ENCODE results near the gene CTNNA3.
A peak's percentile ranks its signal among the peaks of the same experiment; 100 is the strongest.
"Not testable (repeated sequence)": the region's sequence is repeated elsewhere in the genome, so short reads cannot be mapped to it uniquely, and the experiment has no call there.

Gene CTNNA3

GRCh38 chr10:67696029-67696428 lies at the start of gene CTNNA3:
CTNNA3 (minus strand) TSS chr10:67696195.
- DNase-seq (ENCODE audit: low spot score), result no peak

DNA sequence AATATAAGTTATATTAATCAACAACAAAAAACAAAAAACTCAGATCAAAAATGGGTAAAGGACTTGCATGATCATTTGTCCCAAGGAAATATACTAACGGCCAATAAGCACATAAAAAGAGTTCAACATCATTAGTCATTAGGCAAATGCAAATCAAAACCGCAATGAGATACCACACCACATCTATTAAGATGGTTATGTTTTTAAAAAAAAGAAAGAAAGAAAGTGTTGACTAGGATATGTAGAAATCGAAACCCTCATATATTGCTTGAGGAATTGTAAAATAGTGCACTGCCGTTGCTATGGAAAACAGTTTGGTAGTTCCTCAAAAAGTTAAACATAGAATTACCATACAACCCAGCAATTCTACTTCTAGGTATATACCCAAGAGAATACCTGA lies 39.4 kb upstream of the CTNNA3 start:
- DNase-seq (ENCODE audit: low spot score), result no peak

DNA sequence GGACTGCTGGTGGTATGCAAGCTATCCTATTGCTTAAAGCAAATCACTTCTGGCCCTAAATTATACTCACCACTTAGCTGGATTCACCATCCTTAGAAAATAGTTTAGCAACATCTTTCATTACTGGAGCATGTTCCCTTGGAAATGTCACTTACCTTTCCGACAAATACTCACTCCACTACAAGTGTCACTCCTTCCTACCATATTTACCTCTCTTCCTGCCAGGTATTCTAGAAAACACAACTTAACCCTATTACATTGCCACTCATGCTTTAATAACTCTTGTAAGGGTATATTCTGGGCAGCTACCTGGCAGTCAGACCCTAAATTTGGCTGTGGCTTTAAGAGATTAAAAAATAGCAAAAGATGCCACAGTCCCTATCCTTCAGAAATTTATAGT lies 37.5 kb upstream of the CTNNA3 start:
- no peak for DNase-seq (ENCODE audit: low spot score)

GRCh38 chr10:67725567-67725966 lies 29.6 kb upstream of the CTNNA3 start:
- DNase-seq (ENCODE audit: low spot score), result no peak

GRCh38 chr10:67723601-67724000 lies 27.6 kb upstream of the CTNNA3 start:
- no peak for DNase-seq (ENCODE audit: low spot score)

GRCh38 chr10:67722113-67722512 lies 26.1 kb upstream of the CTNNA3 start:
- DNase-seq (ENCODE audit: low spot score), result no peak

- DNase-seq (ENCODE audit: low spot score), result not testable (repeated sequence)
Observed at GRCh38 chr10:67716455-67716854, 20.5 kb upstream of the CTNNA3 start.

DNA sequence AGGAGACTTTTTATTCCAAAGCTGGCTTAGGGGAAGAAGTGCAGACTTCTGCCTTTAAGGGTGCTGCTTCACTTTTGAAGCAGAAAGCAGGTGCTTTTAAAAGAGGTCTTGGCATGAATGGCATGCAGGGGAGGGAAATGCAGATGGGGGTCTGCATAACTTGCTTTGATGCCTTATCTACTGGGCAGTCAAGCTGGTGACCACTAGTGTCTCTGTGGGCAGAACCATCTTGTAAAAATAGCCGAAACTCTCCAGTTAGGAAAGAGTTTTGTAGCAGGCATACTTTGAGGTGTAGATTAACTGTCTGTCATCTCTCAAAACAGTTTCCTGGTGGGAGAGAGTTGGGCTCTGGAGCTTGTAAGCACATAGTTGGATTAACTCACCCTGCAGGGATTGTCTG lies 9.9 kb upstream of the CTNNA3 start:
- no peak for DNase-seq (ENCODE audit: low spot score)

- not testable (repeated sequence) for DNase-seq (ENCODE audit: low spot score)
Observed at GRCh38 chr10:67699613-67700270, 3.7 kb upstream of the CTNNA3 start.

DNA sequence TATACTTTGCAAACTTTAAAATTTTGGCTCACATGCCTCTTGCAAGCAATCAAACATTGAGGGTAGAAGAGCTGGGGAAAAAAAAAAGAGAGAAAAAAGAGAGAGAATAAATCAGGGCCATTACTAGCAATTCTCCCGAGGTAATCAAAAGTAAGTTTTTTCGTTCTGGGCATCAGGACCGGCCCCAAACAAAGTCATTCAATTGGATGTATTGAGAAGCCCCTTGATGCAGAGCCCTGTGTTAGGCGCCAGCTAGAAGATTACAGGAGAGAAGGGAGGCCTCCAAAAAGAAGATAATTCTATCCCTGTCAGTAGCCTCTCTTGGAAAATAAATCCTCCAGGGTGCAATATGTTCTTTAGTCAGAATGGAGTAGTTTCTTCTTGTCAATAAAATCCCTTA lies 2.2 kb upstream of the CTNNA3 start:
- no peak for DNase-seq (ENCODE audit: low spot score)

- DNase-seq (ENCODE audit: low spot score), result peak; percentile 34
Observed at GRCh38 chr10:67697724-67698131, 1.7 kb upstream of the CTNNA3 start.

DNA sequence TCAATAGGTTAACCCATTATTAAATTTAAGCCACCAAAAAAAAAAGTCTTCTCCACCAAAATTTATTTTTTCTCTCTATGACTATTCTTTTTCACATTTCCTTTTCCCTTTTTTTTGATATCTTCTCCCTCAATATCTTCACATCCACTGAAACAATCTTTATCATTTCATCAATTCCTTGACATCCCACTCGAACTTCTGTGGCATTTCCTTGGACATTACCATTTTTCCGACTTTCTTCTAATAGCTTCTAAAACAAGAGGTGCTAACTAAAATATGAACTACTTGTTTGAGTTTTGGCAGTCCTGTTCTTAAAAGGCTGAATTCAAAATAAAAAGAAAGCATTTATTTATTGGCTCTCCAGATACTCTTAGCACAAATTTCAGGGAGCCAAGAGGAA lies 684 bp upstream of the CTNNA3 start:
- DNase-seq (ENCODE audit: low spot score), result no peak

GRCh38 chr10:67695555-67695954 lies 440 bp downstream of the CTNNA3 start:
- no peak for DNase-seq (ENCODE audit: low spot score)

GRCh38 chr10:67691861-67692260 lies 4.1 kb downstream of the CTNNA3 start:
- DNase-seq (ENCODE audit: low spot score), result not testable (repeated sequence)

- DNase-seq (ENCODE audit: low spot score), result not testable (repeated sequence)
Observed at GRCh38 chr10:67690540-67690939, 5.5 kb downstream of the CTNNA3 start.

GRCh38 chr10:67684140-67684539 lies 11.9 kb downstream of the CTNNA3 start:
- not testable (repeated sequence) for DNase-seq (ENCODE audit: low spot score)

- no peak for DNase-seq (ENCODE audit: low spot score)
Observed at GRCh38 chr10:67678335-67678974, 17.5 kb downstream of the CTNNA3 start.

DNA sequence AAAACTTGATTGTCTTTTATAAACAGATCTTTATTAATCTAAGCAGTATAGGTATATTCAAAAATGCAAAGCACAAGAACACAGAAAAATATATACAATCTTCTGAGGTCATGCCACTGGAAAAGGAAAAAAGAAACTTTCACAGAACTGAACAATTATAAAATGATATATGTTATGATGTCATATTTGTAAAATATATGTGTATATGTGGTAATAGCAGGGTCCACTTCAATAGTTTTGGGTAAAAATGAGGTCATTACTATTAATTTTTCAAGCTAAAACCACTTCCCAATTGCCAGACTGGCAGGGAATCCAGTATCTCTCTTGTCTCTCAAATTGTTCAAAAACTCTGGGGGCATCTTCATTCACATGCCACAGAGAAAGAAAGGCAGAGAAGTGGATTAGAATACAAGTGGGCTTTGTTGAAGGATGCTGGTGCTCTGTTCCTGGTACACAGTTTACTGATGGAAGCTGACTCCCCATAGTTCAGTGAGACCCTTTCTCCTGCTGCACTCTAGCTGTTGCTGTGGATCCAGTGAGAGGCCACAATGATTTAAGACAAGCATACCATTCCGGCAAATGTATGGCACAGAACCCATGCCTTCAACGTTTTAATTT lies 19.7 kb downstream of the CTNNA3 start:
- DNase-seq (ENCODE audit: low spot score), result no peak

GRCh38 chr10:67670401-67670800 lies 25.6 kb downstream of the CTNNA3 start:
- DNase-seq (ENCODE audit: low spot score), result no peak

- DNase-seq (ENCODE audit: low spot score), result no peak
Observed at GRCh38 chr10:67669978-67670377, 26.0 kb downstream of the CTNNA3 start.

- DNase-seq (ENCODE audit: low spot score), result no peak
Observed at GRCh38 chr10:67668448-67668847, 27.5 kb downstream of the CTNNA3 start.

- DNase-seq (ENCODE audit: low spot score), result no peak
Observed at GRCh38 chr10:67667035-67667425, 29.0 kb downstream of the CTNNA3 start.

GRCh38 chr10:67666416-67667034 lies 29.5 kb downstream of the CTNNA3 start:
- DNase-seq (ENCODE audit: low spot score), result peak; percentile 16
